GM08714 (cell line): Measurements from ENCODE around the gene CPA4.

Experiments used
- H3K4me3 ChIP-seq: fragments of 200-500 bp; sonication (Bioruptor generic); 2 replicates; pipeline ENCODE4 v1.5.1; 2014; ENCODE audit warnings: mild to moderate bottlenecking, low read length, inconsistent platforms
- ZNF274 ChIP-seq: IDR thresholded peaks from 2 replicates; pipeline ENCODE4 v1.6.1; 2012; ENCODE audit warnings: mild to moderate bottlenecking, low read depth, low read length

The CPA4 gene

GRCh38 chr7:130365511-130366441 lies 72.8 kb downstream of the CPA4 start:
- no peak overlapping the region for H3K4me3 ChIP-seq
- TF ChIP-seq ZNF274, result no peak

GRCh38 chr7:130366564-130366963 lies 73.6 kb downstream of the CPA4 start:
- no peak for TF ChIP-seq ZNF274
- no peak overlapping the region for H3K4me3 ChIP-seq

GRCh38 chr7:130367088-130367755 lies 74.3 kb downstream of the CPA4 start:
- no peak overlapping the region for H3K4me3 ChIP-seq
- TF ChIP-seq ZNF274, result no peak

GRCh38 chr7:130367836-130368746 lies 75.1 kb downstream of the CPA4 start:
- H3K4me3 ChIP-seq, result no peak overlapping the region
- TF ChIP-seq ZNF274, result no peak

- no peak overlapping the region for H3K4me3 ChIP-seq
- TF ChIP-seq ZNF274, result no peak
These were observed 76.2 kb downstream of the CPA4 start for GRCh38 chr7:130369110-130369711.

GRCh38 chr7:130369831-130370550 lies 77.0 kb downstream of the CPA4 start:
- TF ChIP-seq ZNF274, result no peak
- no peak overlapping the region for H3K4me3 ChIP-seq

GRCh38 chr7:130371046-130371445 lies 78.1 kb downstream of the CPA4 start:
- H3K4me3 ChIP-seq, result no peak overlapping the region
- no peak for TF ChIP-seq ZNF274

- no peak for TF ChIP-seq ZNF274
- H3K4me3 ChIP-seq, result no peak overlapping the region
These were observed 79.6 kb downstream of the CPA4 start for GRCh38 chr7:130372402-130373165.
